ENCODE measurements around the gene ZNF516.

The ZNF516 gene

GRCh38 chr18:76402026-76402990 is 92.7 kb downstream of the ZNF516 start:
- no peak overlapping the region for H3K4me3 ChIP-seq (ENCODE audit: low read depth, low read length)

- no peak overlapping the region for H3K4me3 ChIP-seq (ENCODE audit: low read depth, low read length)
Measured at GRCh38 chr18:76401498-76401897, 93.5 kb downstream of the ZNF516 start.

DNA sequence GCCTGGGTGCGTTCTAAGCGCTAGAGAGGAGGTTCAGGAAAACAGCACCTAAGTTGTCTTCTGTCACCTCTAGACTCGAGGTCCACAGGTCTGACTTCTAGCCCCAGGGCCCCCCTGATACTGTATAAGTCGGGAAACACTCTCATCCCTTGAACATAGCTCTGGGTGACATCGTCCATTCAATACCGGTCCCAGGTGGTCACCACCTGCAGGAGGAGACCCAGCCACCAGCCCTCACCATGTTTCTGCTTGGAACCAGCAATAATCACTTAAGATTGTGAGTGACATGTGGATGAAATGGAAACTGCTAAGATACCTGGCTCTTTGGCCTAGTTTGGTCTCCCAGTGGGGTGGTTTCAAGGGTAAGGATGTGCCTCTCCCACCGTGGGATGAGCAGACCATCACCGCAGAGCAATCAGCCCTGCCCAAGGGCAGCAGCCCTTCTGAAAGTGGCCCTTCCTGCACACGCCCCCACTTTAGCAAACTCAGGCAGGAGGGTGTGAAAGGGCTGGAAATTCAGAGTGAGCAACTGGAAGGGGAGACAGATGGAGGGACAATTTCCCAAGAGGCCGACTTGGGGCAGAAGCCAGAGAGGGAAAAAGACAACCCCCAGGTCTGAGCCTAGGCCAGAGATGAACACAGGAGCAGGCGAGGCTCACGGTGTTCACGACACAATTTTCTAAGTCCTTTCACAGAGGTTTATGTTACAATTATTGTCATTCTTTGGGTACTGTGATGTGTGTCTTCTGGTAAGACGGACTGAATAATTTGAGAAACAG is 95.2 kb downstream of the ZNF516 start:
- no peak overlapping the region for H3K4me3 ChIP-seq (ENCODE audit: low read depth, low read length)

DNA sequence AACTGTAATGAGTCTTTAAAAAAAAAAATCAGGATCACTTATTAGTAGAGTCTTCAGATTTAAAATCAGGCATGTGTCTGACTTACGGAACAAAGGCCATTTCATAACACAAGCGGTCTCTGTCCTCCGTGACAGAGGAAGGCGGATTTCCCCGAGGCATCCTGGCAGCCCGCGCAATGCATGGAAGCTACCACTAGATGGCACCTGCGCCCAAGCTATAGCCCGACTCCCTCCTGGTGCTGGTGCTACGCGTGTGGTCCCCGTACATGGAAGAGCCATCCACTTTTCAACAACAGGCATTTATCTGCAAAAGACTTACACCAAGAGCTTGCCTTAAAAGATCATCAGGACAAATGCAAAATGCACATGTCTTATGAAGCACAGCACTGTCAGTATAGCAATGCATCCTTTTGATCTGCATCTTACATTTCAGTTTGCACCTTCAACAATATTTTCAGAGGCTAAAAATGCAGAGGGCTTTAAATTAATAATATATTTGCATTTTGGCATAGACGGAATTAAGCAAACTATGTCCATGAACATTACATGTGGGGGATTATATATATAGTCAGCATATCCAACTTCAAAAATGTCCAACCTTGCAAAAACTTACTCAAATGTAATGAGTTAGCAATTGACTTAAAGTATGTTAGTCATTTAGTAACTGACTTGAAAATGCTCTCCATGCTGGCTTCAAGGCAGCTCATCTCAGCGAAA is 96.0 kb downstream of the ZNF516 start:
- H3K4me3 ChIP-seq (ENCODE audit: low read depth, low read length) = no peak overlapping the region

- H3K4me3 ChIP-seq (ENCODE audit: low read depth, low read length) = no peak overlapping the region
Measured at GRCh38 chr18:76398295-76398694, 96.7 kb downstream of the ZNF516 start.

DNA sequence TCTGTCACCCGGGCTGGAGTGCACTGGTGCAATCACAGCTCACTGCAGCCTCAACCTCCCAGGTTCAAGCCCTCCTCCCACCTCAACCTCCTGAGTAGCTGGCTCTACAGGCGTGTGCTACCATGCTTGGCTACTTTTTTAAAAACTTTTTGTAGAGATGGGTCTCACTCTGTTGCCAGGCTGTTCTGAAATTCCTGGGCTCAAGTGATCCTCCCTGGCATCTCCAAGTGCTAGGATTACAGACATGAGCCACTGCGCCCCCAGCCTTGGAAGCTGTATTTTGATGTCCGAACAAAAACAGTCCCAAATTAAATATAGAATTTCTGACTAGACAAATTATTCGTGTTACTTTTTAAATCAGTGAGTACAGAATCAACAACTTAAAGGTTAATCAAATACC is 97.4 kb downstream of the ZNF516 start:
- no peak overlapping the region for H3K4me3 ChIP-seq (ENCODE audit: low read depth, low read length)

GRCh38 chr18:76396792-76397191 is 98.2 kb downstream of the ZNF516 start:
- H3K4me3 ChIP-seq (ENCODE audit: low read depth, low read length) = no peak overlapping the region

- no peak overlapping the region for H3K4me3 ChIP-seq (ENCODE audit: low read depth, low read length)
Measured at GRCh38 chr18:76395609-76396008, 99.4 kb downstream of the ZNF516 start.

GRCh38 chr18:76394780-76395476 is 100.1 kb downstream of the ZNF516 start:
- no peak overlapping the region for H3K4me3 ChIP-seq (ENCODE audit: low read depth, low read length)

DNA sequence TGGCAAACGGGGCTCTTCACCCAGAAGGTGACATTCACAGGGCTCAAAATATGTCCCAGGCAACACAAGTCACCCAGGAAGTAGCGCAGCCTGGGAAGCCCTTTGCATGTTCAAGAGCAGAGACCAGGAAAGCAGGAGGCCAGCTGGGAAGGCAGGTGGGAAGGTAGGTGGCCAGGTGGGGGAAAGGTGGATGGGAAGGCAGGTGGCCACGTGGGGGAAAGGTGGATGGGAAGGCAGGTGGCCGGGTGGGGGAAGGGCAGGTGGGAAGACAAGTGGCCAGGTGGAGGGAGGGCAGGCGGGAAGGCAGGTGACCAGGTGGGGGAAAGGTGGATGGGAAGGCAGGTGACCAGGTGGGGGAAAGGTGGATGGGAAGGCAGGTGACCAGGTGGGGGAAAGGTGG is 102.7 kb downstream of the ZNF516 start:
- no peak overlapping the region for H3K4me3 ChIP-seq (ENCODE audit: low read depth, low read length)

GRCh38 chr18:76391746-76392145 is 103.3 kb downstream of the ZNF516 start:
- no peak overlapping the region for H3K4me3 ChIP-seq (ENCODE audit: low read depth, low read length)

DNA sequence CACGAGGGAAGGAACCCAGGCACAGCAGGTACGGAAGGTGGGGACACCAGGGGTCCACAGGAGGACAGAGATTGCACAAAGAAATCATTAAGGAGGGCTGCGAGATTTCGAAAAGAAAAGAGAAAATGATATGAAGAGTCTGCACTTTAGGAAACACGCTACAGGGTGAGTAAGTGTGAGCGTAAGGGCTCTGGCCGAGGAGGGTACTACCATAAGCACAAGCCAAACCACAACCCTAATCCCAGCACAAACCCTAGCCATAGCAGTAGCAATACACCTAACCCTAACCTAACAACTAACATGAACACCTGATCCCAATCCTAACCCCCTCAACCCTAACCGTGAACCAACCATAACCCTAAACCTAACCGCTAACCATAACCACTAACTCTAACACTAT is 104.0 kb downstream of the ZNF516 start:
- H3K4me3 ChIP-seq (ENCODE audit: low read depth, low read length) = no peak overlapping the region

GRCh38 chr18:76390452-76391035 is 104.5 kb downstream of the ZNF516 start:
- H3K4me3 ChIP-seq (ENCODE audit: low read depth, low read length) = no peak overlapping the region

- H3K4me3 ChIP-seq (ENCODE audit: low read depth, low read length) = no peak overlapping the region
Measured at GRCh38 chr18:76389716-76390115, 105.3 kb downstream of the ZNF516 start.

DNA sequence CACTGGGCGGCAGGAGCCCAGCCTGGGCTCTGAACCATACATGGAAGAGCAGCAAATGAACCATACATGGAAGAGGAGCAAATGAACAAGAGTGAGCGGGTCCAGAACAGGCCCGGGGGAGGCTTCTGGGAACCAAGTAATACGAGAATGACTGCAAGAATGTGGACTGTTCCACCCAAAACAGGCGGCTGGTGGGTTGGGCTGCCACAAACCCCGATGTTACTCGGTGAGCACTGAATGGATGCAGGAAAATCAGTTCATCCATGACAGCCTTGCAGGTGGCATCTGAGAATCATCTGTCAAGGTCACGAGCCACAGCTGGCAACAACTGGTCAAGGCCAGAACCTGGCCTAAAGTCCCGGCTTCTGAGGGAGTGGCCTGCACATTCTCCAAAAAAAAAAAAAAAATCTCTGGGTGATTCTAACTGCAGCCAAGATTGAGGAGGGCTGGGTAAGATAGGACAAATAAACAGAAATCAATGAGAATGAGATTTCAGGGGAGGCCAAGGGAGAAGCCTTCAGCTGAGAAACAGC is 106.1 kb downstream of the ZNF516 start:
- H3K4me3 ChIP-seq (ENCODE audit: low read depth, low read length) = no peak overlapping the region

- H3K4me3 ChIP-seq (ENCODE audit: low read depth, low read length) = no peak overlapping the region
Measured at GRCh38 chr18:76388261-76388660, 106.8 kb downstream of the ZNF516 start.

DNA sequence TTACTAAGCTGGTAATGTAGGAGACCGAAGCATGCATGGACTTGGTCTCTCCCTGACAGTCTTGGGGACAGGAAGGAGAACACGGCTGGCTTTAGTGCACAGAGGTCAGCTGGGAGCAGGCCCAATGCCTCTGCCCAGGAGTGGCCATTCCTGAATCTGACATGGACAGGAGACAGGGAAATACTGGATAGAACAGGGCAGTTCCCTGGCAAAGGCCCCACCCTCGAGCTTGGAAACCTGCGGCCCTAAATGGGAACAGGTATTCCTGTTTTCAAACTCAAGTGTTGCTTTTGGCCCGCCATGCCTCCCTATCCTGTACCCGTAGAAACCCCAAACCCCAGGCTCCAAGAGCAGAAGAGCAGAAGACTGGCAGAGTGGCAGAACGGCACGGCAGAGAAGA is 107.4 kb downstream of the ZNF516 start:
- no peak overlapping the region for H3K4me3 ChIP-seq (ENCODE audit: low read depth, low read length)

DNA sequence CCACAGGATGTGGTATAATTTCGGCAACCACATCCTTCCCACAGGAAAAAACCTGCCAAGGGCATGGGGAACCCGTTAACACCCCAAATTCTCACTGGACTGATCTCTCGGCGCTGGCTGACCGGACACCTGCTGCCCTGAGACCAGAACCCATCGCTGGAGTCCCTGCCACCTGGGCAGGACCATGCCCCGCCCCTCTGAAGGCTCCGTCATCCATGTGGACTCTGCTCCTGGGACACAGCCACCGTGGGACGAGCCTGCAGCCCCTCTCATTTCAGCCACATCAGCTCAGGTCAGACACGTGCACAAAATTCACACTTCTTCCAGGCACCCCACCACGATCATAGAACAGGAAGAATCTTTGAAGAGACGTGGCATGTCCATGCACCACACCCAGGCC is 108.2 kb downstream of the ZNF516 start:
- H3K4me3 ChIP-seq (ENCODE audit: low read depth, low read length) = no peak overlapping the region

- no peak overlapping the region for H3K4me3 ChIP-seq (ENCODE audit: low read depth, low read length)
Measured at GRCh38 chr18:76386071-76386470, 109.0 kb downstream of the ZNF516 start.

DNA sequence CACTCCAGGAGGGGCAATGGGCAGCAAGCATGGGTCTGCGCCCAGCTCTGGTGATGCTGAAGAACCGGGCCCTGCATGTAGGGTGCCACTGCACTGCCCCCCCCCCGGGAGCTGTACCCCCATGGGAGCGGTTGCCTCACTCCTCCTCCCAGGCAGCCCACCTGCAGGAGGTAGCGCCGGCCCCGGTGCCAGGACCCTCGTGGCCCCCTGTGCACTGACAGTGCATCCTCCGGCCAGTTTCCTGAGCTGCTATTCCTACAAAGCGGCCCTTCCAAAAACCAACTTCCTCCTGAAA is 109.4 kb downstream of the ZNF516 start:
- no peak overlapping the region for H3K4me3 ChIP-seq (ENCODE audit: low read depth, low read length)
